ENCODE results near the gene SPATA9. TPM values are rescaled to one million over a fixed set of nuclear protein-coding genes. Genes with fewer than 3 reads are reported as not detected.

Gene SPATA9
- total and polyA plus RNA-seq, 9 of the 15 experiments (the other 6 are each of a cell fraction or from before 2014, with no cell fraction given), result 0.16 to 5.5 (median 0.39) TPM; not detected in 3

DNA sequence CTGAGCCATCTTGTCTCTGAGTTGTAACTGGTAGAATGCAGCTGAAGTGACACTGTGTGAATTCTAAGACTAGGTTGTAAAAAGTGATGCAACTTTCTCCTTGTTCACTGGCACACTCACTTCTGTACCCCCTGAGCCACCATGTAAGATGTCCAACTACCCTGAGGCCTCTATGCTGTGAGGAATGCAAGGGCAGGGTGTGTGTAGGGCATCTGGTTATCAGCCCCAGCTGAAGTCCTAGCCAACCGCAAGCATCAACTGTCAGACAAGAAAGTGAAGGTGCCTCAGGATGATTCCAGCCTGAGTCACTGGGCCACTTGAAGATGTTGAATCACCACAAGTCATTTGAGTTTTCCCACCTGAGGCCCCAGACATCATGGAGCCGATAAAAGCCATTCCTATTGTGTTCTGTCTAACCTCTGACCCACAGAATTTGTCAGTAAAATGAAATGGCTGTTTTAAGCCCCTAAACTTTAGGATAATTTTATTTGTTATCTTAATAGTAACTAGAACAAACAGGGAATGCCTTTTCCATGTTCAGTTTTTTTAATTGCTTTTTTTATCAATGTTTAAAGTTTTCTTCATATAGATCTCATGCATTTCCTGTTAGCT lies 29.7 kb upstream of the SPATA9 start (continued):
- TF ChIP-seq HOXB6 (CRISPR knock-in tag; IDR thresholded peaks at IDR 0.05; ENCODE audit: borderline replicate concordance), result no peak
- no peak for TF ChIP-seq FOXJ2 (tag; IDR thresholded peaks at IDR 0.05)
- TF ChIP-seq, protein P1, sequence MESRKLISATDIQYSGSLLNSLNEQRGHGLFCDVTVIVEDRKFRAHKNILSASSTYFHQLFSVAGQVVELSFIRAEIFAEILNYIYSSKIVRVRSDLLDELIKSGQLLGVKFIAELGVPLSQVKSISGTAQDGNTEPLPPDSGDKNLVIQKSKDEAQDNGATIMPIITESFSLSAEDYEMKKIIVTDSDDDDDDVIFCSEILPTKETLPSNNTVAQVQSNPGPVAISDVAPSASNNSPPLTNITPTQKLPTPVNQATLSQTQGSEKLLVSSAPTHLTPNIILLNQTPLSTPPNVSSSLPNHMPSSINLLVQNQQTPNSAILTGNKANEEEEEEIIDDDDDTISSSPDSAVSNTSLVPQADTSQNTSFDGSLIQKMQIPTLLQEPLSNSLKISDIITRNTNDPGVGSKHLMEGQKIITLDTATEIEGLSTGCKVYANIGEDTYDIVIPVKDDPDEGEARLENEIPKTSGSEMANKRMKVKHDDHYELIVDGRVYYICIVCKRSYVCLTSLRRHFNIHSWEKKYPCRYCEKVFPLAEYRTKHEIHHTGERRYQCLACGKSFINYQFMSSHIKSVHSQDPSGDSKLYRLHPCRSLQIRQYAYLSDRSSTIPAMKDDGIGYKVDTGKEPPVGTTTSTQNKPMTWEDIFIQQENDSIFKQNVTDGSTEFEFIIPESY (CRISPR knock-in tag; IDR thresholded peaks at IDR 0.05), result peak; percentile 13; the same call in 1 of the 2 replicates
- TF ChIP-seq ZBTB1 (CRISPR knock-in tag; IDR thresholded peaks at IDR 0.05; ENCODE audit: borderline replicate concordance, low read depth), result no peak; the same call in 1 of the 2 replicates
- TF ChIP-seq, protein P2, sequence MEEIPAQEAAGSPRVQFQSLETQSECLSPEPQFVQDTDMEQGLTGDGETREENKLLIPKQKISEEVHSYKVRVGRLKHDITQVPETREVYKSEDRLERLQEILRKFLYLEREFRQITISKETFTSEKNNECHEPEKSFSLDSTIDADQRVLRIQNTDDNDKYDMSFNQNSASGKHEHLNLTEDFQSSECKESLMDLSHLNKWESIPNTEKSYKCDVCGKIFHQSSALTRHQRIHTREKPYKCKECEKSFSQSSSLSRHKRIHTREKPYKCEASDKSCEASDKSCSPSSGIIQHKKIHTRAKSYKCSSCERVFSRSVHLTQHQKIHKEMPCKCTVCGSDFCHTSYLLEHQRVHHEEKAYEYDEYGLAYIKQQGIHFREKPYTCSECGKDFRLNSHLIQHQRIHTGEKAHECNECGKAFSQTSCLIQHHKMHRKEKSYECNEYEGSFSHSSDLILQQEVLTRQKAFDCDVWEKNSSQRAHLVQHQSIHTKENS (CRISPR knock-in tag; IDR thresholded peaks at IDR 0.05), result no peak
- no peak for TF ChIP-seq KLF10 (CRISPR knock-in tag; IDR thresholded peaks at IDR 0.05)
- TF ChIP-seq POLR2AphosphoS2 (IDR thresholded peaks at IDR 0.05; ENCODE audit: low read length), result no peak
- no peak for TF ChIP-seq ELF1 (tag; IDR thresholded peaks at IDR 0.05)
- TF ChIP-seq PML (IDR thresholded peaks at IDR 0.05; ENCODE audit: low read length), result peak; percentile 95
- TF ChIP-seq, protein P3, sequence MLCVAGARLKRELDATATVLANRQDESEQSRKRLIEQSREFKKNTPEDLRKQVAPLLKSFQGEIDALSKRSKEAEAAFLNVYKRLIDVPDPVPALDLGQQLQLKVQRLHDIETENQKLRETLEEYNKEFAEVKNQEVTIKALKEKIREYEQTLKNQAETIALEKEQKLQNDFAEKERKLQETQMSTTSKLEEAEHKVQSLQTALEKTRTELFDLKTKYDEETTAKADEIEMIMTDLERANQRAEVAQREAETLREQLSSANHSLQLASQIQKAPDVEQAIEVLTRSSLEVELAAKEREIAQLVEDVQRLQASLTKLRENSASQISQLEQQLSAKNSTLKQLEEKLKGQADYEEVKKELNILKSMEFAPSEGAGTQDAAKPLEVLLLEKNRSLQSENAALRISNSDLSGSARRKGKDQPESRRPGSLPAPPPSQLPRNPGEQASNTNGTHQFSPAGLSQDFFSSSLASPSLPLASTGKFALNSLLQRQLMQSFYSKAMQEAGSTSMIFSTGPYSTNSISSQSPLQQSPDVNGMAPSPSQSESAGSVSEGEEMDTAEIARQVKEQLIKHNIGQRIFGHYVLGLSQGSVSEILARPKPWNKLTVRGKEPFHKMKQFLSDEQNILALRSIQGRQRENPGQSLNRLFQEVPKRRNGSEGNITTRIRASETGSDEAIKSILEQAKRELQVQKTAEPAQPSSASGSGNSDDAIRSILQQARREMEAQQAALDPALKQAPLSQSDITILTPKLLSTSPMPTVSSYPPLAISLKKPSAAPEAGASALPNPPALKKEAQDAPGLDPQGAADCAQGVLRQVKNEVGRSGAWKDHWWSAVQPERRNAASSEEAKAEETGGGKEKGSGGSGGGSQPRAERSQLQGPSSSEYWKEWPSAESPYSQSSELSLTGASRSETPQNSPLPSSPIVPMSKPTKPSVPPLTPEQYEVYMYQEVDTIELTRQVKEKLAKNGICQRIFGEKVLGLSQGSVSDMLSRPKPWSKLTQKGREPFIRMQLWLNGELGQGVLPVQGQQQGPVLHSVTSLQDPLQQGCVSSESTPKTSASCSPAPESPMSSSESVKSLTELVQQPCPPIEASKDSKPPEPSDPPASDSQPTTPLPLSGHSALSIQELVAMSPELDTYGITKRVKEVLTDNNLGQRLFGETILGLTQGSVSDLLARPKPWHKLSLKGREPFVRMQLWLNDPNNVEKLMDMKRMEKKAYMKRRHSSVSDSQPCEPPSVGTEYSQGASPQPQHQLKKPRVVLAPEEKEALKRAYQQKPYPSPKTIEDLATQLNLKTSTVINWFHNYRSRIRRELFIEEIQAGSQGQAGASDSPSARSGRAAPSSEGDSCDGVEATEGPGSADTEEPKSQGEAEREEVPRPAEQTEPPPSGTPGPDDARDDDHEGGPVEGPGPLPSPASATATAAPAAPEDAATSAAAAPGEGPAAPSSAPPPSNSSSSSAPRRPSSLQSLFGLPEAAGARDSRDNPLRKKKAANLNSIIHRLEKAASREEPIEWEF (CRISPR knock-in tag; IDR thresholded peaks at IDR 0.05), result peak; percentile 78; the same call in 1 of the 2 replicates
- no peak for TF ChIP-seq SAP30 (IDR thresholded peaks at IDR 0.05; ENCODE audit: borderline replicate concordance, insufficient read depth, low read depth, low read length, poor library complexity, severe bottlenecking)
- TF ChIP-seq, protein P4, sequence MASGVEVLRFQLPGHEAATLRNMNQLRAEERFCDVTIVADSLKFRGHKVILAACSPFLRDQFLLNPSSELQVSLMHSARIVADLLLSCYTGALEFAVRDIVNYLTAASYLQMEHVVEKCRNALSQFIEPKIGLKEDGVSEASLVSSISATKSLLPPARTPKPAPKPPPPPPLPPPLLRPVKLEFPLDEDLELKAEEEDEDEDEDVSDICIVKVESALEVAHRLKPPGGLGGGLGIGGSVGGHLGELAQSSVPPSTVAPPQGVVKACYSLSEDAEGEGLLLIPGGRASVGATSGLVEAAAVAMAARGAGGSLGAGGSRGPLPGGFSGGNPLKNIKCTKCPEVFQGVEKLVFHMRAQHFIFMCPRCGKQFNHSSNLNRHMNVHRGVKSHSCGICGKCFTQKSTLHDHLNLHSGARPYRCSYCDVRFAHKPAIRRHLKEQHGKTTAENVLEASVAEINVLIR (CRISPR knock-in tag; IDR thresholded peaks at IDR 0.05), result no peak
- 0 out of 2 replicates have a peak, but pooled peaks have one; percentile 16 for TF ChIP-seq THRAP3 (IDR thresholded peaks at IDR 0.05; ENCODE audit: borderline replicate concordance)
- TF ChIP-seq ZNF436 (CRISPR knock-in tag; IDR thresholded peaks at IDR 0.05), result no peak
- TF ChIP-seq, protein P5, sequence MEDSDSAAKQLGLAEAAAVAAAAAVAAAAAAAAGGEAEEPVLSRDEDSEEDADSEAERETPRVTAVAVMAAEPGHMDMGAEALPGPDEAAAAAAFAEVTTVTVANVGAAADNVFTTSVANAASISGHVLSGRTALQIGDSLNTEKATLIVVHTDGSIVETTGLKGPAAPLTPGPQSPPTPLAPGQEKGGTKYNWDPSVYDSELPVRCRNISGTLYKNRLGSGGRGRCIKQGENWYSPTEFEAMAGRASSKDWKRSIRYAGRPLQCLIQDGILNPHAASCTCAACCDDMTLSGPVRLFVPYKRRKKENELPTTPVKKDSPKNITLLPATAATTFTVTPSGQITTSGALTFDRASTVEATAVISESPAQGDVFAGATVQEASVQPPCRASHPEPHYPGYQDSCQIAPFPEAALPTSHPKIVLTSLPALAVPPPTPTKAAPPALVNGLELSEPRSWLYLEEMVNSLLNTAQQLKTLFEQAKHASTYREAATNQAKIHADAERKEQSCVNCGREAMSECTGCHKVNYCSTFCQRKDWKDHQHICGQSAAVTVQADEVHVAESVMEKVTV (CRISPR knock-in tag; IDR thresholded peaks at IDR 0.05), result no peak
- TF ChIP-seq ZNF197 (CRISPR knock-in tag; IDR thresholded peaks at IDR 0.05; ENCODE audit: low read depth), result 0 out of 2 replicates have a peak, but pooled peaks have one; percentile 33
